Transverse colon (tissue), 4 donors: ENCODE measurements around the gene CNTN5.

Experiments used
- CTCF ChIP-seq, 5 experiments: fragments of 200-600 bp in 3 of 5; fragments of 450-650 bp in 2 of 5; sonication (generic) in 3 of 5; IDR thresholded peaks; 1 replicate in 2 of 5; 2 replicates in 3 of 5; pipeline ENCODE4 v1.5.1; 2016 to 2017; ENCODE audit warnings: antibody characterized with exemption in 5 of 5, inconsistent platforms in 3 of 5, mild to moderate bottlenecking in 2 of 5, moderate library complexity in 1 of 5
- EP300 ChIP-seq: sonication (generic); formaldehyde crosslinking; IDR thresholded peaks from one replicate; pipeline ENCODE4 v1.6.1; 2017; ENCODE audit warnings: antibody characterized with exemption, low read depth
- POLR2A ChIP-seq: fragments of 450-650 bp; IDR thresholded peaks from one replicate; pipeline ENCODE4 v1.6.1; 2016; ENCODE audit warnings: antibody characterized with exemption, mild to moderate bottlenecking, moderate library complexity
- POLR2AphosphoS5 ChIP-seq, 3 donors: sonication (generic); formaldehyde crosslinking; IDR thresholded peaks; one replicate each; pipeline ENCODE4 v1.6.1; 2016; ENCODE audit warnings: antibody characterized with exemption in 3 of 3

DNA sequence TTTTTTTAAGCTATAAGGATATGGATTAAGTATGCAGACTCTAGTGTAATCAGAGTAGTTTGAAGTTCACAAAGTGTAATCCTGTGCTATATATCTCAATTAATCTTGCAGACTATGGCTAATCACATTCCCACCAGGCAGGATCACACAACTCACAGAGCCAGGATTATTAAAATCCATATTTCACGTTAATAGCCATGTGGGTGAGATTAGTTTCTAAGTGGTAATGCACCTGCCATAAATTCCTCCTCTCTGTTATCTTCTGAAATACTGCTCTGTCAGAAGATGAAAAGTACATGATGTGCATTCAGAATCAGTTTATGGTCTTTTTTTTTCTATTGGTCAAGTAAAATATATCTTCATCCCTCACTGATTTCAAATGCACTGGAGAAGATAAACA, 686.1 kb downstream of the CNTN5 start:
- TF ChIP-seq CTCF (IDR thresholded peaks at IDR 0.05) (no peak), POLR2AphosphoS5 (IDR thresholded peaks at IDR 0.05) (no peak), POLR2A (no peak), EP300 (no peak)
